Endothelial cell (in vitro differentiated cells): Measurements from ENCODE around the gene TEX22. TPM values are rescaled to one million over a fixed set of nuclear protein-coding genes. Genes with fewer than 3 reads are reported as not detected.
A peak's percentile ranks its signal among the peaks of the same experiment; 100 is the strongest.

Experiments used
- DNase-seq: peaks from one replicate; pipeline ENCODE4 v3.0.0; 2021; ENCODE audit warnings: low spot score
- H3K27ac Mint-ChIP-seq: one replicate; pipeline ENCODE4 v1.8.0; 2021; ENCODE audit warnings: mixed read lengths, inconsistent platforms; ENCODE audit not compliant: unreplicated experiment
- H3K27me3 Mint-ChIP-seq: one replicate; pipeline ENCODE4 v1.8.0; 2021; ENCODE audit warnings: mild to moderate bottlenecking, moderate library complexity, mixed read lengths, inconsistent platforms; ENCODE audit not compliant: unreplicated experiment
- H3K36me3 Mint-ChIP-seq: one replicate; pipeline ENCODE4 v1.8.0; 2021; ENCODE audit warnings: mild to moderate bottlenecking, low read depth, mixed read lengths, inconsistent platforms; ENCODE audit not compliant: unreplicated experiment
- H3K4me1 Mint-ChIP-seq: one replicate; pipeline ENCODE4 v1.8.0; 2021; ENCODE audit warnings: mild to moderate bottlenecking, mixed read lengths, inconsistent platforms; ENCODE audit not compliant: unreplicated experiment
- H3K4me3 Mint-ChIP-seq: one replicate; pipeline ENCODE4 v1.8.0; 2021; ENCODE audit warnings: mild to moderate bottlenecking, mixed read lengths, inconsistent platforms; ENCODE audit not compliant: unreplicated experiment
- H3K9me3 Mint-ChIP-seq: one replicate; pipeline ENCODE4 v1.8.0; 2021; ENCODE audit warnings: mixed read lengths, inconsistent platforms; ENCODE audit not compliant: unreplicated experiment
- CTCF ChIP-seq: fragments of 200-600 bp; sonication (generic); IDR thresholded peaks from one replicate; pipeline ENCODE4 v1.5.0; 2021; ENCODE audit warnings: antibody characterized with exemption; ENCODE audit not compliant: unreplicated experiment
- long read RNA-seq: library from polyadenylated mRNA; unstranded; transcript quantifications from one replicate; pipeline ENCODE4 v2.0.0, GENCODE V29; 2020; ENCODE audit not compliant: unreplicated experiment
- total RNA-seq: library from RNA; stranded (reverse); fragmentation: NEBNext Ultra II Directional; extraction: Animal tissue kit (Norgen Biotek cat#: 25700); gene quantifications from one replicate; pipeline ENCODE4 v1.2.1, GENCODE V29; 2021; ENCODE audit not compliant: unreplicated experiment

Gene TEX22, protein sequence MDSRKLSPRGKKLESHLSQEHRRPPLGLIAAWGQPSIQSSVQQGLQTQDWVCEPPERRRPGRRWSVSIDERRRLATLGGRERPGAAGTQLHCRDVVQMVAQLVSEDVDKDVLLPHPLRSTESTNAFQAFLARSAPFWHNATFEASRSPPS
- total RNA-seq, result 1.1 TPM
- long read RNA-seq, partial matches to known transcripts, result 0 of 1 reads
- long read RNA-seq, other reads (novel, unspliced or antisense), result 0 of 1 reads

DNA sequence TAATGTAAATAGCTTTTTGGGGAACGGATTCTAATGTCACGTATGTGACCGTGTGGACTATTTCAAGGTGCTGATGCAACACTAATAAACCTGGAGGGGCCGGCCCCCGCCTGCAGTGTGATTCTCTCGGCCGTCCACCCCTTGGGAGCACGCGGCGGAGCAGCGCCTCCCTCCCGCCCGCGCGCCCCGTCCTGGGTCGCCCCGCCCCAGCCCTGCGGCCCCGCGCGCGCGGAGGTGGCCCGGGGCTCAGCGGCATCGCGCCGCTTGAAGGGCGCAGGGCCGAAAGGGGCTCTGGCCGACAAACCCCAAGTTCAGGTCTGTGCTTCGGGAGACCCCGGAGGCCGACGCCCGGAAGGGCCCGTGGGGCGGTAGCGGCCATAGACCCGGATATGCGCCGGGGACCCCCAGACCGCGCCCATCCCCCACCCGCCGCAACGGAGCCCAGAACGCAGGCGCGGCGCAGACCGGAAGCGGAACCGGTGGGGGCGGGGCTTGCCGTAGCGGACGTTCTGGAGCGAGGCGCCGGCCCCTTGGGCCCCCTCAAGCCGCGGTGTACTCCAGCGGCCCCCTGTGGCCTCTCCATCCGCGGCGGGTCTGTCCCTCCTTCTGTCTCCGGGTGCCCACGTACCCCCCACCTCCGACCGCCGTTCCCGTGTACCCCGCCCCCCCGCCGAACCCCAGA, at the start of gene TEX22:
Gene TEX22 (plus strand): TSS at position 495 of the 682 bp plus-strand sequence. CDS start 803 bp downstream, outside the sequence.
- H3K27ac Mint-ChIP-seq, result peak within 1 kb of the TSS; percentile 89
- H3K36me3 Mint-ChIP-seq, result peaks cover 19% of the 10 kb centered on the region
- no peak for TF ChIP-seq CTCF
- peak; percentile 92 for DNase-seq
- peaks cover 14% of the 10 kb centered on the region for H3K27me3 Mint-ChIP-seq
- H3K9me3 Mint-ChIP-seq, result no peaks in the 10 kb centered on the region
- peaks cover 2% of the 10 kb centered on the region for H3K4me1 Mint-ChIP-seq
- peak within 1 kb of the TSS; percentile 85 for H3K4me3 Mint-ChIP-seq

DNA sequence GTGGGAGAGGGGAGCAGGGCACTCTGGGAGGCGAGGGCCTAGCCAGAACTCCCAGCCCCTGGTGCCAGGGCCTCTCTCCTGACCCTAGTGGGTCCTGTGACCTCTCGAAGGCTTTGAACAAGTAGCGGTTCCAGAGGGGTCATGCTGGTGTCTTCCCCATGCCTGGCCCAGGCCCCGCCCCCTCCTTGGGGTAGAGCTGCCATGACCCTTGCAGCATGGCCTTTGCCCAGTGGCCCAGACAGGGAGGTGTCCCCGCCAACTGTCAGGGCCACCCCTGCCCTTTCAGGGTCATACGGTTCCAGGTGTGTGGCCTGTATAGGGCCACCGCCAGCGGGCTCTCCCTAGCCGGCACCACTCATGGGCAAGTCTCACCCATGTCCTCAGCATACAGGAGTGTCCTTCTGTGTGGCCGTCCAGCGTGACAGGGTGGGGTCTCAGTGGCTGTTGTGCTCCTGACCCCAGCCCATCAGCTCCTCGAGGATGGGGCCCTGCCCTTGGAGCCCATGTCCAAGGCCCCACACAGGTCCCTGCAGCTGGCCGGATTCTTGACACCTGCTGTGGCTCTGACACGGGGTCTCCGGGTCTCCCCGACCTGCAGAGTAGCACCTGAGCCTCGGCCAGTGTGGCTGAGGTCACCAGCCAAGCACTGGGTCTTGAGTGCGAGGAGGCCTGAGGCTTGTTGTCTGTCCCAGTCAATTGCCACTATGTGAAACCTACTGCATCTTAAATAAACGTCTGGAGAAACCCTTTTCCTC, 49.2 kb upstream of the TEX22 start:
- peaks cover 8% of the 10 kb centered on the region for H3K27me3 Mint-ChIP-seq
- TF ChIP-seq CTCF, result no peak
- H3K27ac Mint-ChIP-seq, result no peak overlapping the region
- no peak for DNase-seq
- peaks cover 5% of the 10 kb centered on the region for H3K36me3 Mint-ChIP-seq
- H3K4me3 Mint-ChIP-seq, result no peak overlapping the region
- peaks cover 2% of the 10 kb centered on the region for H3K4me1 Mint-ChIP-seq
- H3K9me3 Mint-ChIP-seq, result no peaks in the 10 kb centered on the region

DNA sequence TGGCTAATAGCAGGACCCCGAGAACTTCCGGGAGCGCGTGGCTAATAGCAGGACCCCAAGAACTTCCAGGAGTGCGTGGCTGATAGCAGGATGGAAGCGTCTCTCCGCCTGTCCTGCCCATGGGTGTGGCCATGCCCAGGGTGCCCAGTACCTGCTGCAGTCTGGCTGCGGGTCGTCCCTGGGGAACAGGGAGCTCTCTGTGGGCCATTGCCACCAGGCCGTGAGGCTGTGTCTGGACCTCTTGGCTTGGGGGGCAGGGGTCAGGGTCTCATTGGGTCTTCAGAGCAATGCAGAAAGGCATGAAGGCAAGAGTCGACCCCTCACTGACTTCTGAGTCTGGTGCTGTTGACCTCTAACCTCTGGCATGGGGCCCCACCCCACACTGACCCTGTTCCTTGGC, 48.3 kb upstream of the TEX22 start:
- no peak for TF ChIP-seq CTCF
- H3K27ac Mint-ChIP-seq, result no peak overlapping the region

DNA sequence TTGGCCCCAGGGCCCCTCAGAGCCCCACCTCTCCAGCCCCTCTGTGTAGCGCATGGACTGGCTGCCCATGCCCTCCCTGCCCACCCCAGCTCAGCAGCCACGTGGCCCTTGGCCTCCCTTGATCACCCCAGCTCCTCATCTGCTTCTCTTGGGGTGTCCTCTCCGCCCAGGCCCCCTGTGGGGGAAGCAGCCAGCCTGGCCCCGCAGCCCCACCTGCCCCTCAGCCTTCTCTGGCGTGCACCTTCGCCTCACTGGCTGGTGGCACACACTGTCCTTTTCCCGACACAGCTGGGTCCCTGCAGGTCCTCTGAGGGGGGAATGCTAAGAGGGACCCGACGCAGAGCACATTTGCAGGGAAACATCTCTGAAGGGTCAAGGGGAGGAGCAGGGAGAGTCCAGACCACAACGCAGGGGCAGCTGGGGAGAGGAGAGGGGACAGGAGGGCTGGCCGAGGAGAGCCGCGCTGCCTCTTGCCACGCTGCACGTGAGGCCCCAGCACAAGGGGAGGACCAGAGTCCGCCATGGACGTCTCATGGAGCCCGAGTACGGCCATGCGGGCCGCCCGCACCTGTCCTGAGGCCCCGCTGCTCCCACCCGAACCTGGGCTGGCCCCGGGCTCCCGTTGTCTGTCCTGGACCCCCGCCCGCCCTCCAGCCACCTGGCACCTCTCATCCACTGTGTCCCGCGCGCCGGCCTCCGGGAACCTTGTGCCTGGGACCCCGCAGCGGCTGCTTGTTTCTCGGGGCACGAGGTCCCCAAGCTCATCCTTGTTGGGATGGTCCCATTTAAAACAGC, 47.7 kb upstream of the TEX22 start:
- Mint-ChIP-seq H3K27me3 (peaks cover 9% of the 10 kb centered on the region), H3K9me3 (no peaks in the 10 kb centered on the region), H3K36me3 (peaks cover 2% of the 10 kb centered on the region), H3K27ac (no peak overlapping the region), H3K4me3 (no peak overlapping the region), H3K4me1 (peaks cover 2% of the 10 kb centered on the region)
- no peak for TF ChIP-seq CTCF
- DNase-seq, result no peak

More for the DNA sequence above, 48.3 kb upstream of the TEX22 start:
- peaks cover 5% of the 10 kb centered on the region for H3K36me3 Mint-ChIP-seq
- H3K9me3 Mint-ChIP-seq, result no peaks in the 10 kb centered on the region
- no peak for DNase-seq
- no peak overlapping the region for H3K4me3 Mint-ChIP-seq
- peaks cover 2% of the 10 kb centered on the region for H3K4me1 Mint-ChIP-seq
- peaks cover 9% of the 10 kb centered on the region for H3K27me3 Mint-ChIP-seq
